Mesenchymal stem cell (in vitro differentiated cells and primary cell): ENCODE measurements around the gene ABHD11.
A peak's percentile ranks its signal among the peaks of the same experiment; 100 is the strongest.

Experiments
- DNase-seq: peaks from one replicate; pipeline ENCODE4 v3.0.0-alpha.2; 2013
- H2AFZ ChIP-seq: one replicate; pipeline ENCODE4 v1.6.1; 2013; ENCODE audit warnings: low read depth, mild to moderate bottlenecking, control low read depth, inconsistent platforms, low read length, moderate library complexity
- H2AK5ac ChIP-seq: 2 replicates; pipeline ENCODE4 v1.6.1; 2013; ENCODE audit warnings: low read length, moderate library complexity, mild to moderate bottlenecking, inconsistent platforms; ENCODE audit not compliant: severe bottlenecking
- H2BK120ac ChIP-seq: one replicate; pipeline ENCODE4 v1.6.1; 2013; ENCODE audit warnings: low read depth, mild to moderate bottlenecking, inconsistent platforms, low read length, moderate library complexity
- H2BK12ac ChIP-seq, 2 experiments: one replicate each; pipeline ENCODE4 v1.6.1; 2013; ENCODE audit warnings: inconsistent platforms in 2 of 2, low read length in 2 of 2, mild to moderate bottlenecking in 2 of 2, moderate library complexity in 2 of 2, control low read depth in 1 of 2
- H2BK15ac ChIP-seq: one replicate; pipeline ENCODE4 v1.6.1; 2013; ENCODE audit warnings: mild to moderate bottlenecking, low read depth, inconsistent platforms; ENCODE audit not compliant: poor library complexity, severe bottlenecking
- H2BK5ac ChIP-seq: 2 replicates; pipeline ENCODE4 v1.6.1; 2013; ENCODE audit warnings: low read depth, mild to moderate bottlenecking, low read length, control low read depth, inconsistent platforms; ENCODE audit not compliant: poor library complexity, severe bottlenecking
- H3K14ac ChIP-seq, 2 experiments: one replicate each; pipeline ENCODE4 v1.6.1; 2013; ENCODE audit warnings: inconsistent platforms in 2 of 2, low read length in 2 of 2, control low read depth in 1 of 2, mild to moderate bottlenecking in 1 of 2, moderate library complexity in 1 of 2
- H3K18ac ChIP-seq, 2 experiments: one replicate each; pipeline ENCODE4 v1.6.1; 2013; ENCODE audit warnings: inconsistent platforms in 2 of 2, low read length in 2 of 2, control low read depth in 1 of 2, low read depth in 1 of 2, mild to moderate bottlenecking in 1 of 2
- H3K23ac ChIP-seq, 2 experiments: one replicate each; pipeline ENCODE4 v1.6.1; 2013; ENCODE audit warnings: inconsistent platforms in 2 of 2, low read length in 2 of 2, mild to moderate bottlenecking in 2 of 2, moderate library complexity in 2 of 2, control low read depth in 1 of 2
- H3K27ac ChIP-seq: 2 replicates; pipeline ENCODE4 v1.5.1; 2013; ENCODE audit warnings: mild to moderate bottlenecking, moderate library complexity, low read length, control low read depth, inconsistent platforms; ENCODE audit not compliant: poor library complexity, severe bottlenecking
- H3K27me3 ChIP-seq, 2 experiments: 2 replicates each; pipeline versions ENCODE4 v1.6.1 to v1.7.0; 2013; ENCODE audit warnings: low read length in 2 of 2, mild to moderate bottlenecking in 2 of 2, moderate library complexity in 2 of 2, control low read depth in 1 of 2, inconsistent platforms in 1 of 2; ENCODE audit not compliant: control insufficient read depth in 1 of 2, insufficient read depth in 1 of 2
- H3K36me3 ChIP-seq, 2 experiments: 2 replicates each; pipeline versions ENCODE4 v1.6.1 to v1.7.0; 2013; ENCODE audit warnings: low read length in 2 of 2, control low read depth in 1 of 2, inconsistent platforms in 1 of 2, low read depth in 1 of 2, mild to moderate bottlenecking in 1 of 2; ENCODE audit not compliant: insufficient read depth in 2 of 2, control insufficient read depth in 1 of 2
- H3K4ac ChIP-seq, 2 experiments: one replicate each; pipeline ENCODE4 v1.6.1; 2013; ENCODE audit warnings: inconsistent platforms in 2 of 2, low read length in 2 of 2, mild to moderate bottlenecking in 2 of 2, moderate library complexity in 2 of 2, control low read depth in 1 of 2, low read depth in 1 of 2
- H3K4me1 ChIP-seq: 2 replicates; pipeline ENCODE4 v1.6.1; 2013; ENCODE audit warnings: low read depth, low read length, control low read depth; ENCODE audit not compliant: control insufficient read depth, insufficient read depth
- H3K4me2 ChIP-seq: 2 replicates; pipeline ENCODE4 v1.6.1; 2013; ENCODE audit warnings: low read length, mild to moderate bottlenecking, inconsistent platforms; ENCODE audit not compliant: poor library complexity, severe bottlenecking
- H3K4me3 ChIP-seq, 2 experiments: 2 replicates each; pipeline versions ENCODE4 v1.5.1 to v1.7.0; 2013; ENCODE audit warnings: low read length in 2 of 2, mild to moderate bottlenecking in 2 of 2, control low read depth in 1 of 2, low read depth in 1 of 2; ENCODE audit not compliant: insufficient read depth in 1 of 2
- H3K79me1 ChIP-seq: replicated peaks from 2 replicates; pipeline ENCODE4 v1.6.1; 2013; ENCODE audit warnings: mild to moderate bottlenecking, control low read depth, low read length, inconsistent platforms; ENCODE audit not compliant: poor library complexity, severe bottlenecking
- H3K9ac ChIP-seq: 2 replicates; pipeline ENCODE4 v1.7.0; 2013; ENCODE audit warnings: mild to moderate bottlenecking, low read length, moderate library complexity
- H3K9me3 ChIP-seq: 2 replicates; pipeline ENCODE4 v1.7.0; 2013; ENCODE audit warnings: mild to moderate bottlenecking, low read length; ENCODE audit not compliant: control insufficient read depth
- H4K8ac ChIP-seq: one replicate; pipeline ENCODE4 v1.6.1; 2013; ENCODE audit warnings: inconsistent platforms, mild to moderate bottlenecking, low read length, moderate library complexity
- H4K91ac ChIP-seq: one replicate; pipeline ENCODE4 v1.6.1; 2013; ENCODE audit warnings: mild to moderate bottlenecking, low read length, inconsistent platforms
- WGBS: methylation state at CpG from one replicate; pipeline ENCODE4 v1.1.7; 2013; ENCODE audit warnings: mixed read lengths; 5-methylcytosine and 5-hydroxymethylcytosine counted together

Gene ABHD11

GRCh38 chr7:73749931-73750776 lies 11.6 kb upstream of the ABHD11 start:
- Histone ChIP-seq H3K14ac (no peak overlapping the region), H2BK12ac (no peak overlapping the region)
- 90% methylated on average over 16 of the region's 16 CpGs for WGBS

GRCh38 chr7:73746378-73746777 lies 7.8 kb upstream of the ABHD11 start:
- H3K79me1 ChIP-seq = peaks cover 5% of the 10 kb centered on the region
- H3K36me3 ChIP-seq = no peaks in the 10 kb centered on the region
- no peaks in the 10 kb centered on the region for H3K9me3 ChIP-seq
- H2BK12ac ChIP-seq = no peak overlapping the region
- no peak overlapping the region for H4K8ac ChIP-seq
- H2BK5ac ChIP-seq = no peak overlapping the region
- H3K4me1 ChIP-seq = peaks cover 21% of the 10 kb centered on the region
- H3K14ac ChIP-seq = no peak overlapping the region
- no peak overlapping the region for H2AK5ac ChIP-seq
- no peak overlapping the region for H2BK15ac ChIP-seq
- H3K23ac ChIP-seq = no peak overlapping the region
- no peak overlapping the region for H4K91ac ChIP-seq
- H3K9ac ChIP-seq = no peak overlapping the region
- H2BK120ac ChIP-seq = no peak overlapping the region
- DNase-seq = no peak
- no peak overlapping the region for H3K18ac ChIP-seq
- no peak overlapping the region for H3K4ac ChIP-seq
- H3K27me3 ChIP-seq = no peaks in the 10 kb centered on the region
- no peak overlapping the region for H3K27ac ChIP-seq
- H3K4me2 ChIP-seq = no peak overlapping the region
- 75% methylated on average over 4 of the region's 4 CpGs for WGBS
- H3K4me3 ChIP-seq = no peak overlapping the region
- no peak overlapping the region for H2AFZ ChIP-seq

More at GRCh38 chr7:73749931-73750776, 11.6 kb upstream of the ABHD11 start:
- Histone ChIP-seq H4K8ac (no peak overlapping the region), H2BK5ac (no peak overlapping the region), H3K18ac (no peak overlapping the region), H4K91ac (no peak overlapping the region), H3K9me3 (no peaks in the 10 kb centered on the region), H3K9ac (no peak overlapping the region), H3K79me1 (no peaks in the 10 kb centered on the region), H3K4ac (no peak overlapping the region), H2AFZ (no peak overlapping the region), H2BK15ac (no peak overlapping the region), H3K36me3 (no peaks in the 10 kb centered on the region), H3K4me1 (no peaks in the 10 kb centered on the region), H2AK5ac (no peak overlapping the region), H2BK120ac (no peak overlapping the region), H3K4me3 (no peak overlapping the region), H3K23ac (no peak overlapping the region), H3K27me3 (no peaks in the 10 kb centered on the region), H3K4me2 (no peak overlapping the region), H3K27ac (no peak overlapping the region)
- DNase-seq = no peak

- WGBS = 29% methylated on average over 32 of the region's 35 CpGs
These were observed 4.4 kb upstream of the ABHD11 start for GRCh38 chr7:73742753-73743641.

GRCh38 chr7:73742338-73742752 lies 3.7 kb upstream of the ABHD11 start:
- Histone ChIP-seq H3K23ac (no peak overlapping the region), H4K91ac (no peak overlapping the region), H3K9ac (peak overlapping the region; percentile 58), H3K18ac (no peak overlapping the region), H3K79me1 (peaks cover 12% of the 10 kb centered on the region), H3K14ac (no peak overlapping the region), H2AK5ac (peak overlapping the region; percentile 66), H2AFZ (no peak overlapping the region), H2BK120ac (no peak overlapping the region), H3K4me3 (no peak overlapping the region), H4K8ac (peak overlapping the region; percentile 57), H3K36me3 (peaks cover 3% of the 10 kb centered on the region in 2 experiments), H3K9me3 (no peaks in the 10 kb centered on the region), H2BK12ac (peak overlapping the region in 1 of 2 experiments; percentile 61), H3K4ac (no peak overlapping the region), H3K4me1 (peaks cover 37% of the 10 kb centered on the region), H3K27ac (no peak overlapping the region), H2BK5ac (no peak overlapping the region), H2BK15ac (no peak overlapping the region), H3K4me2 (peak overlapping the region; percentile 26), H3K27me3 (no peaks in the 10 kb centered on the region)
- DNase-seq = no peak
- 47% methylated on average over 7 of the region's 7 CpGs for WGBS

More at GRCh38 chr7:73742753-73743641, 4.4 kb upstream of the ABHD11 start:
- Histone ChIP-seq H3K4me2 (peak overlapping the region; percentile 26), H3K36me3 (no peaks in the 10 kb centered on the region), H3K18ac (peak overlapping the region in 1 of 2 experiments; percentile 9), H3K9ac (peak overlapping the region; percentile 58), H3K4ac (no peak overlapping the region), H2AK5ac (peak overlapping the region; percentile 66), H3K9me3 (no peaks in the 10 kb centered on the region), H3K23ac (no peak overlapping the region), H3K79me1 (peaks cover 7% of the 10 kb centered on the region), H3K14ac (no peak overlapping the region), H3K4me1 (peaks cover 30% of the 10 kb centered on the region), H3K4me3 (no peak overlapping the region), H2BK120ac (no peak overlapping the region), H2BK12ac (peak overlapping the region in 1 of 2 experiments; percentile 61), H4K8ac (peak overlapping the region; percentile 57), H2AFZ (no peak overlapping the region), H2BK5ac (peak overlapping the region; percentile 11), H3K27ac (peak overlapping the region; percentile 21), H4K91ac (peak overlapping the region; percentile 28), H3K27me3 (no peaks in the 10 kb centered on the region), H2BK15ac (no peak overlapping the region)
- peak; percentile 21 for DNase-seq
